Measurements from ENCODE around the gene CORO2A.
"Not testable (repeated sequence)": the region's sequence is repeated elsewhere in the genome, so short reads cannot be mapped to it uniquely, and the experiment has no call there.

The CORO2A gene

DNA sequence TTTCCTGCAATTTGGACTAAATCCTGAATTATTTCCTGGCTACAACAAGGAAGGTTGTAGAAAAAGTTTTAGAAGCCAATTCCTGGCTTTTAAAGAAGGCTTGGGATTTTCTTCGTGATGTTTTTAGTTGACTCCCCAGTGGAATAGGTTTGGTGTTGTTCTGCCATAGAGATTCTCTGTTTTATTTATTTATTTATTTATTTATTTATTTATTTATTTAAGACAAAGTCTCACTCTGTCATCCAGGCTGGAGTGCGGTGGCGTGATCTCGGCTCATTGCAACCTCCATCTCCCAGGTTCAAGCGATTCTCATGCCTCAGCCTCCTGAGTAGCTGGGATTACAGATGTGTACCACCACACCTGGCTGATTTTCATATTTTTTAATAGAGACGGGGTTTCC, 75.3 kb downstream of the CORO2A start:
- not testable (repeated sequence) for DNase-seq (ENCODE audit: low spot score)

DNA sequence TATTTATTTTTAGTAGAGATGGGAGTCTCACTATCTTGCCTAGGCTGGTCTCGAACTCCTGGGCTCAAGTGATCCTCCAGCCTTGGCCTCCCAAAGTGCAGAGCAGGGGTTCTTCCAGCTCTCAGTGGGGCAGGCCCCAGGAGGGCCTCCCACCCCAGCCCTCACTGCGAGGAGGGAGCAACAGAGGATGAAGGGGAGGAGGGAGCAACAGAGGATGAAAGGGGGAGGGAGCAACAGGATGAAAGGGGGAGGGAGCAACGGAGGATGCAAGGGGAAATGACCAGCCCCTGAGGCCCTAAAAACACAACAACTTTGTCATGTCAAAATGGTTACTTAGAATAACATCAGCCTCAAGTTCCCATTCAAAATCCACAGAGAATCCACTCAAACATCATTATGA, 83.4 kb downstream of the CORO2A start:
- DNase-seq (ENCODE audit: low spot score): no peak

DNA sequence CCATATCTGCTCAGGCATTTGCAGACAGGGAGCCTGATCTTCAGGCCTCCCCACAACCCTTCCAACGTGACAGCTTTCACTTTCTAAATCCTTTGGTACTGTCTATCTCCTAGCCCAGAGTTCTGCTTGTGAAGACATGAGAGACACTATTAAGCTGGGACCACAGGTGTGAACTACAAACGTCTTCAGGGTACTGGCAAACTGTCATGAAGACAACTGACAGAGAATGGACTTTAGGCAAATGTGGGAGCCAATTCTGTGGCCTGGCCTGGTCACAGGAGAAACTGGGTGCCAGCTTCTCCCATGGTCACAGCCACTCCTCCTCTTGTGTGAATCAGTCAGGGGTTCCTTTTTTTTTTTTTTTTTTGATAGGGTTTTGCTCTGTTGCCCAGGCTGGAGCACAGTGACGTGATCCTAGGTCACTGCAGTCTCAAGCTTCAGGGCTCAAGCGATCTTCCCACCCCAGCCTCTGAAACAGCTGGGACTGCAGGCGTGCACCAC, 83.9 kb downstream of the CORO2A start:
- DNase-seq (ENCODE audit: low spot score): no peak

DNA sequence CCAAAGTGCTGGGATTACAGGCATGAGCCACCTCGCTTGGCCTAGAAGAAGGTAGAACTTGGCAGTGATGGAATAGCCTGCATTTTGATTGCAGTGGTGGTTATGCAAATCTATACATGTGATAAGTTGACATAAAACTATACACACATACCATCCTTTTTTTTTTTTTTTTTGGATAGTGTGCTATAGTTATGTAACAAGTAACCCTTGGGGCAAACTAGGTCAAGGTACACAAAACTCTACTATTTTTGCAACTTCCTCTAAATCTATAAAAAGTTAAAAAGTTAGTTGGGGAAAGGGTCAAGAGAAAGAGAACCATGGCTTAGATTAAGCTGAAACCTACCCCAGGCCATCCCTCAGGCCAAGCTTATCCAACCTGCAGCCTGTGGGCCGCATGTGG, 84.5 kb downstream of the CORO2A start:
- DNase-seq (ENCODE audit: low spot score): no peak

DNA sequence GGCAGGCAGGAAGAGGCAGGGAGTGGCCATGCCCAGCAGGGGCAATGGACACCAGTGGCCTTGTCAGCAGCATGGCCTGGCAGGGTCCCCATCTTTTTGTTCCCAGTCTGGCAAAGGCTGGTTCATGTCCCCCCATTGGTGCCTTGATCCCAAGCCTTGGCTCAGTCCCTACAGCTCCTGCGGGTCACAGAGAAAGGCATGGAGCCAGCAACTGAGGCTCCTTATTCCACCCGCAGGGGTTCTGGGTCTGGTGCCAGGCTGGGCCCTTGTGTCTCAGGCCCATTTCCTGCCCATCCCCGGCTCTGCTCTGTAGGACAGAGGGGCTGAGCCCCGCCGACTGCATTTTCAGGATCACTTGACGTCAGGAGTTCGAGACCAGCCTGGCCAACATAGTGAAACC, 87.4 kb downstream of the CORO2A start:
- DNase-seq (ENCODE audit: low spot score): no peak

DNA sequence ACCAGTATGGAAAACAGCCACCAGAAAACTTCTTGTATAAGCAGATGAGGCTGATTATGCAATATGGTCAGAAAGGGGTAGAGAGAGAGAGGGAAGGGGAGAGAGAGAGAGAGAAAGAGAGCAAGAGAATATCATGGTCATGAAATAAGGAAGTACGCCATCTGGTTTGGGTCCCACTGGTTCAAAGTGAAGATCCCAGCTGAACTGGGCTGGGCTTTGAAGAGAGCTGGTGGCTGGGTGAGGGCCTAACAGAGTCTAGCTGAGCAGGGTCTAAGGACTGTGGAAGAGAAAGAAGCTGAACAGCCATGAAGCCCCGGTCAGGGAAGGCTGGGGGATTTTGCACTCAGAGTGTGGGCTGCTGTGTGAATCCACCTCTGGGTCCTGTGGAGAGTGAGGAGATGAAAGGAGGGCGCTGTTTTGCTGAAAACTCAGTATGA, 88.0 kb downstream of the CORO2A start:
- DNase-seq (ENCODE audit: low spot score): no peak

DNA sequence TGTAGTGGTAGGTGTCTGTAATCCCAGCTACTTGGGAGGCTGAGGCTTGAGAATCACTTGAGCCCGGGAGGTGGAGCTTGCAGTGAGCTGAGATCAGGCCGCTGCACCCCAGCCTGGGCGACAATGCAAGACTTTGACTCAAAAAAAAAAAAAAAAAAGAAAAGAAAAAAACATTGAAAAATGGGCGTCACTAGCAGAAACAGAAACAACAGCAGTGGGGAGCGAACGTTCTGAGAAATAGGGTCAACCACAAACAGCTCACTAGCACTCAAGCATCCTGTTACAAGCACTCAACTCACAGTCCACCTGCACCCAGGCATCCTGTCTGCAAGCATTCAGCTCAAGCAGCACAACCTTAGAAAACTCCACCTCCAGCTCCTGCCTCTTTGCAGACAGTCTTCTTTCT, 90.6 kb downstream of the CORO2A start:
- DNase-seq (ENCODE audit: low spot score): no peak

DNA sequence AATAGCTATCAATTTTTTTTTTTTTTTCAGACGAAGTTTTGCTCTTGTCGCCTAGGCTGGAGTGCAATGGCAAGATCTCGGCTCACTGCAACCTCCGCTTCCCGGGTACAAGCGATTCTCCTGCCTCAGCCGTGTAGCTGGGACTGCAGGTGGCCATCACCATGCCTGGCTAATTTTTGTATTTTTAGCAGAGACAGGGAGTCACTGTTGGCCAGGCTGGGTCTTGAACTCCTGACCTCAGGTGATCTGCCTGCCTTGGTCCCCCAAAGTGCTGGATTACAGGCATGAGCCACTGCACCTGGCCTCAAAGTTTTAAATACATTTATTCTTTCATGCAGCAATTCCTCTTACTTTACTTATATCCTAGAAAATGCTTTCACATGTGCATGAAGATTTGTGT, 91.0 kb downstream of the CORO2A start:
- no peak for DNase-seq (ENCODE audit: low spot score)

DNA sequence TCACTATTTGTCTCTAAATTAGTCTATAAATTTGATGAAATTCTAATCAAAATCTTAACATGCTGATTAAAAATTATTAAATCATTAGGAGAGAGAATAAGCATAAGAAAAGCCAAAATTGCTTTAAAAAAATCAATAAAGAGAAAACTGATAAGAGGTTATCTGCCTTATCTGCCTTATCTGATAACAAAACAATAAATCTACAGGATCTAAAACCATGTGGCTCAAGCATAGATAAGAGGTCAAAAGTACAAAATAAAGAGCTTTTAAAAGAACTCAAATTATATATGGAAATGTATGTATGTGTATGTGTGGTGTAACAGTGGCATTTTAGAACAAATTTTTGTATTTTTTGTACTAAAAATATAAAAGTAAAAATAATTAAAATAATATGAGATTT, 92.0 kb downstream of the CORO2A start:
- no peak for DNase-seq (ENCODE audit: low spot score)

DNA sequence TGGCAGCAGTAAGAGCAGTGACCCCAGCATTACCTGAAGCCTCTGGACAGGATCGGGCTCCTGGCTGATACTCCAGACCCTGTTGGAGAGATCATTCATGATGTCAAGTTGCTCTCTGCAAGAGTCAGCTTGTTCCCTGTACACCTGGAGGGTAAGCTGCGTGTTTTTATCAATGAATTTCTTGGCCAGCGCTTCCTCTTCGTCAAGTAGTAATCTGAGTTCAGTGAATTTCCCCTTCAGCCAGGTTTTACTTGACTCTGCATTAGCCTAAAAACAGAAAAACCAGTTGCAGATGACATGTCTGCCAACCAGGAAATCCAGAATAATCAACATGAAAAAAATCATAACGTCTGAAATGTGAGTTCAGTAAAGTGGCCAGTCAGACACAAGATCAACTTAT, 92.5 kb downstream of the CORO2A start:
- DNase-seq (ENCODE audit: low spot score): no peak

DNA sequence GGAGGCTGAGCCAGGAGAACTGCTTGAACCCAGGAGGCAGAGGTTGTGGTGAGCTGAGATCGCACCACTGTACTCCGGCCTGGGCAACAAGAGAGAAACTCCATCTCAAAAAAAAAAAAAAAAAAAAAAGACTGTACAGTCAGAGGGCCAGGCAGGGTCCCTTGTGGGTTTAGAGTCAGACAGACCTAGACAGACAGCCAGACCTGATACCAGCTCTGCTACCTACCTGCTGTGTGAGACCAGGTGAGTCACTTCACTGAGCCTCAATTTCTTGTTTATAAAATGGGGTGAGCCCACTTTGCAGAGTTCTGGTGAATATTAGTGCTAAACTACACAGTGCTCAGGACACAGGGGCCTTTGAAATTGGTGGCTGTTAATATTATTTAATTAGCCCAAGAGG, 93.1 kb downstream of the CORO2A start:
- no peak for DNase-seq (ENCODE audit: low spot score)

DNA sequence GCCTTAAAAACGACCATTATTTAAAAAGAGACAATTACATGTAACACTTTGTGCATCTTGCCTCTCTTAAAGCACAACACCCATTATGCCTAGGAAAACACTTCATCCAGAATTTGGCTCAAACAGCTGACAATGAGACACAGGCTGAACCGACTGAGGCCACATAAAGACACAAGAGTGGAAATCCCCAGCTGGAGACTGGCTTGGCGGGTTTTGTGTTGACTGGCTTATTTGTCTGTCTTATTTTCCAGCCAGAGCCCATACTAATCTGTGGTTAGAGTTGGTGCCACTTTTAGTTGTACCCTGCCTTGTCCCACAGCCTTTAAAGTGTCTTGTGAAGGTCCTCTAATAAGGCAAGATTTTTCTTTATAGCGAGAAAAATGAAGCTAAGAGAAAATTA, 94.6 kb downstream of the CORO2A start:
- DNase-seq (ENCODE audit: low spot score): no peak

DNA sequence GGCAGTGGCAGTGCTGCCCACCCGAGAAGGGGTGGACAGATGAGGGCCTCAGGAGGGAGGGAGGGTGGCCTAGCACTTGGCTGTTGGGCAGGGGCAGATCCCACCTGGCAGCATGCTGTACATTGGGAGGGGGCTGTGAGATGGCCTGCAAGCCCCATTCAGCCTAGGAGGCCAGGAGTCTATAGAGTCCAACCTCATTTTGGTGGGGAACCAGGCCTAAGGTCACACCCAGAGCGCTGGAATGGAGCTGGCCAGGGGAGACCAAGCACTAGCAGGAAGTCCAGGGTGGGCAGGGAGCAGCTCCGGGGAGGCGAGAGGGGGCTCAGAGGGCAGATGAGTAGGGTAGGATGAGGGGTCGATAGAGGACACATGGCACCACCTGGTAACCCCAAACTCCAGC, 96.3 kb downstream of the CORO2A start:
- DNase-seq (ENCODE audit: low spot score): no peak

DNA sequence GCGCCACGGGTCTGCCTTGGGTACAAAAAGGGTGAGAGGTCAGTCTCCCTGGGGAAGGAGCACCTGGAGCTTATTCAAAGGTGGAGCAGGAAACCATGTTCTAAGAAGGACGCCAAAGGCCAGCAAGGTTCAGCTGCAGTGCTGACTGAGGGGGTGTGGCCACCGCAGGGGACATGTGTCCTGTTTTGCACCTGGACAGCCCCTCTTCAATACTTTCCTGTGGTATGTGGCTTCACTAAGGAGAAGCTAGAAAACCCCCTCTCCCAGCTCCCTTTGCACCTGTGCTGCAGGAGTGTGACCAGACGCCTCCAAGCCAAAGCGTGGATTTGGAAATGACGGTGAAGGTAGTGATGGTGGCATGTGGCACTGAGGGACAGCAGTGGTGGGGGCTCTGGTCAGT, 97.0 kb downstream of the CORO2A start:
- DNase-seq (ENCODE audit: low spot score): no peak

DNA sequence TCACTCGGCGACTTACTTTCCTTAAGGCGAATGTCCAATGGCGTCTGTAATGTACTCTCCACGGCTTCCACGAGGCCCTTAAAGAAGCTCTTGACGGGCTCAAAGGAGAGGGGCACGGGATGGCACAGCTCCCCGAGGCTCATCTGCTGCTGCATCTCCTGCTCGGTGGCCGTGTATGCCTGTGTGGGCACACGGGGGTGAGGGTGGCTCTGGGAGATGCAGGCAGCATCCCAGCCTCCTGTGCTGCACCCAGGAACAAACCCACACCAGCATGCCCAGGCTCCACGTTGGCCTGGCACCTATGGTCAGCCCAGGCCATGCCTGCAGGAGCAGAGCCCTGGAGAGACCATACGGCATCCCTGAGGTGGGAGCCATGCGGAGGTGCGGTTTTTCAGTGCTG, 97.6 kb downstream of the CORO2A start:
- DNase-seq (ENCODE audit: low spot score): no peak

DNA sequence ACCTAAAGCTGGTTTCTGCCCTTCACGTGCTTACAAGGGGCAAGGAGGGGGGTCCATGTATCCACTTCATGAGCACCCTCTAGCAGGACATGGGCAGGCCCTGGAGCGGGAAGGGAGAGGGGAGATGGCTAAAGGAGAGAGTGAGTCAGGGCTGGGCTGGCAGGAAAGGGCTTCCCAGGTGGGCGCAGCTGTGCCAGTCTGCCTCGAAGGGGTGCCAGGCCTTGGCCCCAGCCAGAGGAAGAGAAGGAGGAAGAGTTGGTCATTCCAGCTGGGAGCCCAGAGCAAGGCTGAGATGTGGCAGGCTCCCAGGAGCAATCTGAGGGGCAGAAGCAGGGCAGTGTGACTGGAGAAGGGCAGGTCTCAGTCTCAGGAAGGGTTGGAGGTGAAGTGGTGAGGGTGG, 98.1 kb downstream of the CORO2A start:
- DNase-seq (ENCODE audit: low spot score): no peak

DNA sequence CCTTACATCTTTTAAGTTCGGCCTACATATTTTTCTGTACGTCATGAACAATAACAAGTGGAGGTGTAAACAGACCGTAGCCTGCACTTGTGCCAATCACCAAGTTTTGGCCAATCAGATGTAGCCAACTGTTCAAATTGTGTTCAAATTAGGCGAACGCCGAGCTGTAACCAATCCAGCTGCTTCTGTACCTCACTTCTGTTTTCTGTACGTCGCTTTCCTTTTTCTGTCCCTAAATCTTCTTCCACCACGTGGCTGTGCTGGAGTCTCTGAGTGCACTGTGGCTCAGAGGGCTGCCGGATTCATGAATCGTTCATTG, 99.9 kb downstream of the CORO2A start:
- no peak for DNase-seq (ENCODE audit: low spot score)

DNA sequence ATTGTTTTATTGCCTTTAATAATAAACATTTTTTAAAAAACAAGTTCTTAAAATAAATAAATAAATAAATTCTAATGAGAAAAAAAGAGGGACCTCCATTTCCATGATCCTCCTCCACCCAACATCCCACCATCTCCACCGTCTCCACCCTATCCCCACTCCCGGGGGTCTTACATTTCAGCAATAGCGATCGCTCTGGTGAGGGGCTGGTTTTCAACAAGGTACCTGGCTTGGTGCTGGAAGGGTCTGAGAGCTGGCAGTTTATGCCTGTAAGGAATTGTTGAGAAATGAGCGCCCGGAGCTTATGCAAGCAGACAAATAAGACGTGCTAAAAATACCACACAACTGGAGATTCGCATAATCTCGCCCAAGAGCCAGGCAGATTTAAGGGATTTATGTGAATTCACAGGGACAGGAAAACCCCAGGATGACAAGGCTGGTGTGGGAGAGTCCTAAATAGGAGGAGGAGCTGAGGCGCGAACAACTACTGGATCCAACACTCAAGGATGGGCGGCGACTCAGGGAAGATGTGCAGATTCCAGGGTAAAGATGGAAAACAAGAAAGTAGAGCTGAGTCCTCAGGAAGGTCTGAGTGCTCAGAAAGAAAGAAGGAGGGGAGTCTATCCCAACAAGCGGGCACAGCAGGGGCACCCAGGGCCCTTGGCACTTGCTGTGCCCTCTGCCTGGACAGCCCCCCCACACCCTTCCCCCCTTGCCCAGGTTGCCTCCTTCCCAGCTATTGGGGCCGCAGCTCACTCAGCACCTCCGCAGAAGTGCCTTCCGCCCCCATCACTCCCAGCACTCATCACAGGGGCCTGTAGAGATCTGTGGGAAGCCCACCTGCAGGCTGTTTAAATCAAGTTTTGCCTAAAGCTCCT, 100.5 kb downstream of the CORO2A start:
- no peak for DNase-seq (ENCODE audit: low spot score)

DNA sequence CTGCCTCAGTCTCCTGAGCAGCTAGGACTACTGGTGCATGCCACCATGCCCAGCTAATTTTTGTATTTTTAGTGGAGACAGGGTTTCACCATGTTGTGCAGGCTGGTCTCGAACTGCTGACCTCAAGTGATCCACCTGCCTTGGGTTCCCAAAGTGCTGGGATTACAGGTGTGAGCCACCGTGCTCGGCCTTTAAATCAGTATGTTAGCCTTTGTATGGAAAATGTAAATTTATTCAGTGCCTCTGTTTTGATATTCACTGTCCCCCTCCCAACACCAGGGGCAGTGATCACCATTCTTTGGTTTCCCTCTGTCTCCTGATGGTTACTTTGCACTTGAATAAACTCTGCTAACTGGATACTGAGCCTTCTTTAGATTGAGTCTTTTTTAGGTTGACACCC, 101.8 kb downstream of the CORO2A start:
- not testable (repeated sequence) for DNase-seq (ENCODE audit: low spot score)

DNA sequence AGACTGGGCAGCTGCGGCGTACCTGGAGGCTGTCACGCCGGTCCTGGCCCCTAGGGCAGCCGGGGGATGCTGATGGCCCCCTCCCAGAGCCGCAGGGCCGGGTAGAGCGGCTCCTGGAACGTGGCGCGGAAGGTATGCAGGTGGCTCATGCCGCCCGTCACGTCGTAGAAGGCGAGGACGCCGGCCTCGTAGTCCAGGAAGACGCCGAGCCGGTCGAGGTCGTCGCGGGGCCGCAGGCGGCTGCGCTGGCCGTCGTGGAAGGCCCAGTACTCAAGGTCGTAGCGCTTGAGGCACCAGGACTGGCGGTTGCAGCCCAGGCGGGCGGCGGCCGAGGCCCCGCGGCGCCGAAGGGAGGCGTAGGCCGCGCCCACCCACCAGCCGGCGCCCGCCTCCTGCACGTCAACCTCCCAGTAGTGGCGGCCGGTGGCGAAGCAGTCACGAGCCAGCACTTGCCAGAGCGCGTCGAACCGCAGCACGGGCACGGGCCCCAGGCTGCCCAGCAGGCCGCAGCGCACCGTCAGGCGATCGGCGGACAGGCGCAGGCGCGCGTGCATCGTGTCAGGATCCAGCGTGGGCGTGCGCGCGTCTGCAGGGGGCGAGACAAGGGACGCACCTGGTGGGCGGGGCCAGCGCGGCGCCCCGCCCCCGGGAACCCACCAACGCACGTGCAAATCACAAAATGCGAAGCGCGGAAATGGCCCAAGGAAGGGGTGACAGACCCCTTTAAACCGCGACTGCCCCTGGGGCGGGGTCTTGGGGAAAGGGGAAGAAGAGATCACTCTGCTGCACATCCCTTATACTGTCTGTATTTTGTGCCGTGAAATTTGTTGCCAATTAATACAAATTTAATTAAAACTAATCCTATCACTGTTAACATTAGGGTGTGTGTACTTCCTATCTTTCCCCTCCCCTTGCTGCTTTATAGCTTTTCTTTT, 104.8 kb downstream of the CORO2A start:
- DNase-seq (ENCODE audit: low spot score): peak; percentile 52

DNA sequence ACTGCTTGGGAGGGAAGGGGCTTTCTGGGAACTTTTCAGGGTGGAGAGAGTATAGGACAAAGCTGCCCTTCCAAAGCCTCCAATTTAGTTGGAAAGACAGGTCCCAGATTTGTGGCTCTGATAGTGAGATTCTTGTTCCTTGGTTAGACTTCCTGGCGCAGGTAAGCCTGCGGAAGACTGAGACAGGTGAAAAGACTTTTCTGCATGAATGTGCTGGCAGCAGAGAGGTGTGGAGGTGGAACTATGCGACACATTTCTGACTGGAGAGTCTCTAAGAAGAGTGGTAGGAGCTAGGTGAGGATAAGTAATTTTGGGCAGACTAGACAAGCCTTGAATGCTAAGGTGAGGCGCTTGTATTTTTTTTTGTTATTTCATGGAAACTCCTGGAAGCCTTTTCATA, 106.0 kb downstream of the CORO2A start:
- DNase-seq (ENCODE audit: low spot score): no peak

DNA sequence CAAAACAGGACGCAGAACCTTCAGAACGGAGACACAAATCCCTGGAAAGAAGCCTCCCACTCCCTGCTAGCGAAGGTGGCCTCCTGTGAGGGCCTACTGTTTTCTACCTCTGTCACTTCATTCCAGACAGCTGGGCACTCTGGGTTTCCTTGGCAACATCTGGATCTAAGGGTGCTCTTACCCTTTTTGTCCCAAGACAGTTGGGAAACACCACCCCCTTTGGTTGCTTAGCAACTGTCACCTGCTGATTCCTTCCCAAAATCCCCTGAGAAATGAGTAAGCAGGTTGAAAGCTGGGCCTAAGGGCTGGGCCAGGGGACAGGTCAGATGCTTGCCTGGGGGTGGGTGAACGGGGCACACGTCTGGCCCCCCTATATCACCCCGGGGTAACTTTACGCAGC, 106.5 kb downstream of the CORO2A start:
- DNase-seq (ENCODE audit: low spot score): no peak

DNA sequence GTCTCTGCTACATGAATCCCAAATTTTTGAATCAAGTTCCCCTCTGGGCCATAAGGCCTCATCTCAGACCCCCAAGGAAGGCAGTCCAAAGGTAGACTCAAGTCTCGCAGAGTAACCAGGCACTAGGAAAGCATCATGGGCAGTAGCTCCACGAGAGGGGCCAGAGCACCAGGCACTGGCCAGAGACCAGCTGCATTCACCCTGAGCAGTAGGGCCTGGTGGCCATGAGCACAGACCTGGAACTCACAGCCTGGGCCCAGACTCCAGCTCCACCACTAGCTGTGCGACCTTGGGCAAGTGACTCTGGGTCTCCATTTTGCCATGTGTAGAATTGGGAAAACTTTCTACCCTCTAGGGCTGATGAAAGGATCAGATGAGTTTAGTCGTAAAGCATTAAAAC, 107.4 kb downstream of the CORO2A start:
- no peak for DNase-seq (ENCODE audit: low spot score)

Data from AG08396 (cell line).